Mesenchymal stem cell (in vitro differentiated cells and primary cell): Measurements from ENCODE around the gene CAMTA1.
A peak's percentile ranks its signal among the peaks of the same experiment; 100 is the strongest.

ENCODE experiments used
- DNase-seq: peaks from one replicate; pipeline ENCODE4 v3.0.0-alpha.2; 2013
- H2AFZ ChIP-seq: one replicate; pipeline ENCODE4 v1.6.1; 2013; ENCODE audit warnings: low read depth, mild to moderate bottlenecking, control low read depth, inconsistent platforms, low read length, moderate library complexity
- H2AK5ac ChIP-seq: 2 replicates; pipeline ENCODE4 v1.6.1; 2013; ENCODE audit warnings: low read length, moderate library complexity, mild to moderate bottlenecking, inconsistent platforms; ENCODE audit not compliant: severe bottlenecking
- H2BK120ac ChIP-seq: one replicate; pipeline ENCODE4 v1.6.1; 2013; ENCODE audit warnings: low read depth, mild to moderate bottlenecking, inconsistent platforms, low read length, moderate library complexity
- H2BK12ac ChIP-seq, 2 experiments: one replicate each; pipeline ENCODE4 v1.6.1; 2013; ENCODE audit warnings: inconsistent platforms in 2 of 2, low read length in 2 of 2, mild to moderate bottlenecking in 2 of 2, moderate library complexity in 2 of 2, control low read depth in 1 of 2
- H2BK15ac ChIP-seq: one replicate; pipeline ENCODE4 v1.6.1; 2013; ENCODE audit warnings: mild to moderate bottlenecking, low read depth, inconsistent platforms; ENCODE audit not compliant: poor library complexity, severe bottlenecking
- H2BK5ac ChIP-seq: 2 replicates; pipeline ENCODE4 v1.6.1; 2013; ENCODE audit warnings: low read depth, mild to moderate bottlenecking, low read length, control low read depth, inconsistent platforms; ENCODE audit not compliant: poor library complexity, severe bottlenecking
- H3K14ac ChIP-seq, 2 experiments: one replicate each; pipeline ENCODE4 v1.6.1; 2013; ENCODE audit warnings: inconsistent platforms in 2 of 2, low read length in 2 of 2, control low read depth in 1 of 2, mild to moderate bottlenecking in 1 of 2, moderate library complexity in 1 of 2
- H3K18ac ChIP-seq, 2 experiments: one replicate each; pipeline ENCODE4 v1.6.1; 2013; ENCODE audit warnings: inconsistent platforms in 2 of 2, low read length in 2 of 2, control low read depth in 1 of 2, low read depth in 1 of 2, mild to moderate bottlenecking in 1 of 2
- H3K23ac ChIP-seq, 2 experiments: one replicate each; pipeline ENCODE4 v1.6.1; 2013; ENCODE audit warnings: inconsistent platforms in 2 of 2, low read length in 2 of 2, mild to moderate bottlenecking in 2 of 2, moderate library complexity in 2 of 2, control low read depth in 1 of 2
- H3K27ac ChIP-seq: 2 replicates; pipeline ENCODE4 v1.5.1; 2013; ENCODE audit warnings: mild to moderate bottlenecking, moderate library complexity, low read length, control low read depth, inconsistent platforms; ENCODE audit not compliant: poor library complexity, severe bottlenecking
- H3K27me3 ChIP-seq, 2 experiments: 2 replicates each; pipeline versions ENCODE4 v1.6.1 to v1.7.0; 2013; ENCODE audit warnings: low read length in 2 of 2, mild to moderate bottlenecking in 2 of 2, moderate library complexity in 2 of 2, control low read depth in 1 of 2, inconsistent platforms in 1 of 2; ENCODE audit not compliant: control insufficient read depth in 1 of 2, insufficient read depth in 1 of 2
- H3K36me3 ChIP-seq, 2 experiments: 2 replicates each; pipeline versions ENCODE4 v1.6.1 to v1.7.0; 2013; ENCODE audit warnings: low read length in 2 of 2, control low read depth in 1 of 2, inconsistent platforms in 1 of 2, low read depth in 1 of 2, mild to moderate bottlenecking in 1 of 2; ENCODE audit not compliant: insufficient read depth in 2 of 2, control insufficient read depth in 1 of 2
- H3K4ac ChIP-seq, 2 experiments: one replicate each; pipeline ENCODE4 v1.6.1; 2013; ENCODE audit warnings: inconsistent platforms in 2 of 2, low read length in 2 of 2, mild to moderate bottlenecking in 2 of 2, moderate library complexity in 2 of 2, control low read depth in 1 of 2, low read depth in 1 of 2
- H3K4me1 ChIP-seq: 2 replicates; pipeline ENCODE4 v1.6.1; 2013; ENCODE audit warnings: low read depth, low read length, control low read depth; ENCODE audit not compliant: control insufficient read depth, insufficient read depth
- H3K4me2 ChIP-seq: 2 replicates; pipeline ENCODE4 v1.6.1; 2013; ENCODE audit warnings: low read length, mild to moderate bottlenecking, inconsistent platforms; ENCODE audit not compliant: poor library complexity, severe bottlenecking
- H3K4me3 ChIP-seq, 2 experiments: 2 replicates each; pipeline versions ENCODE4 v1.5.1 to v1.7.0; 2013; ENCODE audit warnings: low read length in 2 of 2, mild to moderate bottlenecking in 2 of 2, control low read depth in 1 of 2, low read depth in 1 of 2; ENCODE audit not compliant: insufficient read depth in 1 of 2
- H3K79me1 ChIP-seq: replicated peaks from 2 replicates; pipeline ENCODE4 v1.6.1; 2013; ENCODE audit warnings: mild to moderate bottlenecking, control low read depth, low read length, inconsistent platforms; ENCODE audit not compliant: poor library complexity, severe bottlenecking
- H3K9ac ChIP-seq: 2 replicates; pipeline ENCODE4 v1.7.0; 2013; ENCODE audit warnings: mild to moderate bottlenecking, low read length, moderate library complexity
- H3K9me3 ChIP-seq: 2 replicates; pipeline ENCODE4 v1.7.0; 2013; ENCODE audit warnings: mild to moderate bottlenecking, low read length; ENCODE audit not compliant: control insufficient read depth
- H4K8ac ChIP-seq: one replicate; pipeline ENCODE4 v1.6.1; 2013; ENCODE audit warnings: inconsistent platforms, mild to moderate bottlenecking, low read length, moderate library complexity
- H4K91ac ChIP-seq: one replicate; pipeline ENCODE4 v1.6.1; 2013; ENCODE audit warnings: mild to moderate bottlenecking, low read length, inconsistent platforms
- WGBS: methylation state at CpG from one replicate; pipeline ENCODE4 v1.1.7; 2013; ENCODE audit warnings: mixed read lengths; 5-methylcytosine and 5-hydroxymethylcytosine counted together

The CAMTA1 gene

DNA sequence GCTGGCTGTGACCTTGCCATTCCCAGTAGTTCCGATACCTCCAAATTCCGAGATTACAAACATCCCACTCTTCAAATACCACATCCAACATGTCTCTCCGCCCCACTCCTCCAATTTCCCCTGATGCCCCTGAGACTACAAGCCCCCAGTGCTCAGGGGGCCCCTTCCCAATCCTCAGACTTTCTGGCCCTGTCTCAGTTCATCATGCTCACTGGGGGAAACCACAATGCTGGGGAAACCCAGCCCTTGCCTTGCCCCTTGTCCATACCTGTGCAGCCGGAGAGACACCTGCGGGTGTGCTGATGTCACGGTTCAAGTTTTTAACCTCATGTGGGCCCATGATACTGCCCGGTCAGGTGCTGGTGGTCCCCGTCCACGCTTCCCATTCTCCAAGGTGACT, 226.6 kb downstream of the CAMTA1 start:
- DNase-seq, result no peak
- Histone ChIP-seq H4K8ac (no peak overlapping the region), H3K4ac (no peak overlapping the region), H2AFZ (no peak overlapping the region), H3K9me3 (no peaks in the 10 kb centered on the region), H3K4me3 (no peak overlapping the region), H3K27ac (no peak overlapping the region), H3K14ac (no peak overlapping the region), H2BK12ac (no peak overlapping the region), H3K36me3 (no peaks in the 10 kb centered on the region), H2BK15ac (no peak overlapping the region), H3K27me3 (peaks cover 20 to 47% of the 10 kb centered on the region in 2 experiments), H3K9ac (no peak overlapping the region), H3K18ac (no peak overlapping the region), H2BK5ac (no peak overlapping the region), H2AK5ac (no peak overlapping the region), H3K4me1 (no peaks in the 10 kb centered on the region), H4K91ac (no peak overlapping the region), H3K23ac (no peak overlapping the region), H2BK120ac (no peak overlapping the region), H3K4me2 (no peak overlapping the region), H3K79me1 (no peaks in the 10 kb centered on the region)
- 87% methylated on average over 9 of the region's 9 CpGs for WGBS

DNA sequence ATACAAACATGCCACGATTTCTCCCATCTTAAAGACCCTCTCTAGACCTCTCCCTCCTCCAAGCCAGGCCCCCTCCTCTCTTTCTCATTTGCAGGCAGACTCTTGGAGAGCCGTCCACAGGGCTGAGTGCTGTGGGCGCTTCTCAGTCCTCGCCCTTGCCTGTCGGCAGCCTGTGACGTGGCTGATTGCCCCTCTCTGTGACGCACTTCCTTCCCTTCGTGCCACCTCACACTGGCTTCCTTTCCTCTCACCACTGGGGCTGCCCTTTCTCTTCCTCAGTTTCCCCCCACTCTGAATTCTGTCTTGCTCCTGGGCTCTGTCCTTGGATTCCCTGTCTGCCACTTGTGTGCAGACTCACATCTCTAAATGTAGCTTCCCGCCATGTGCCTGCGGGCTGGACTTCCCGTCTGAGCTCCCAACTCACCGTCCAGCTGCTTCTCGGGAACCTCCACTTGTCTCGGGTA, 227.2 kb downstream of the CAMTA1 start:
- no peak overlapping the region for H3K14ac ChIP-seq
- H2BK5ac ChIP-seq, result no peak overlapping the region
- no peaks in the 10 kb centered on the region for H3K4me1 ChIP-seq
- no peak overlapping the region for H4K91ac ChIP-seq
- DNase-seq, result no peak
- no peak overlapping the region for H3K9ac ChIP-seq
- no peaks in the 10 kb centered on the region for H3K9me3 ChIP-seq
- no peak overlapping the region for H2AFZ ChIP-seq
- no peak overlapping the region for H3K4me2 ChIP-seq
- no peak overlapping the region for H2BK12ac ChIP-seq
- no peak overlapping the region for H4K8ac ChIP-seq
- WGBS, result 85% methylated on average over 14 of the region's 14 CpGs
- H3K27ac ChIP-seq, result no peak overlapping the region
- H3K79me1 ChIP-seq, result no peaks in the 10 kb centered on the region
- H3K36me3 ChIP-seq, result no peaks in the 10 kb centered on the region
- H3K4me3 ChIP-seq, result no peak overlapping the region
- H3K18ac ChIP-seq, result no peak overlapping the region
- no peak overlapping the region for H2AK5ac ChIP-seq
- H2BK15ac ChIP-seq, result no peak overlapping the region
- peaks cover 16 to 41% of the 10 kb centered on the region in 2 experiments for H3K27me3 ChIP-seq
- H3K4ac ChIP-seq, result no peak overlapping the region
- no peak overlapping the region for H2BK120ac ChIP-seq
- no peak overlapping the region for H3K23ac ChIP-seq

GRCh38 chr1:7013833-7014639, 228.8 kb downstream of the CAMTA1 start:
- H3K4me1 ChIP-seq, result no peaks in the 10 kb centered on the region
- no peak overlapping the region for H3K4me3 ChIP-seq
- H2AK5ac ChIP-seq, result no peak overlapping the region

DNA sequence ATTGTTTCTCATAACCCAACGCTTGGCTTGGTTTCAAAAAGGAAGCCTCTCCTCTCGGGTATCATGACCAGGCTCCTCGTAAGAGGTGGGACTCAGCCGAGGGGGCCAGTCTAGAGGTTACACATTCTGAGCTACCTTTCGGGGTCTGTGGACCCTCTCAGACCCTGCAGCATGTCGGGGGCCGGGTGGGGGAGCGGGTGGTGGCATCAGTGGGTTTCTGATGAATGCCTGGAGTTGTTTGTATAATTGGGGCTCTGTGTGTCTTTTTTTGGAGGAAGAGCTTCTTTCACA, 229.3 kb downstream of the CAMTA1 start:
- H3K36me3 ChIP-seq, result no peaks in the 10 kb centered on the region
- H3K4me1 ChIP-seq, result no peaks in the 10 kb centered on the region
- H2BK12ac ChIP-seq, result no peak overlapping the region
- H3K4me3 ChIP-seq, result no peak overlapping the region
- H3K27me3 ChIP-seq, result peaks cover 17 to 46% of the 10 kb centered on the region in 2 experiments
- no peak for DNase-seq
- no peak overlapping the region for H3K4me2 ChIP-seq
- H3K4ac ChIP-seq, result no peak overlapping the region
- H2BK15ac ChIP-seq, result peak overlapping the region; percentile 9
- no peak overlapping the region for H2AK5ac ChIP-seq
- H3K9me3 ChIP-seq, result no peaks in the 10 kb centered on the region
- H3K27ac ChIP-seq, result no peak overlapping the region
- no peak overlapping the region for H2AFZ ChIP-seq
- no peak overlapping the region for H2BK5ac ChIP-seq
- H3K79me1 ChIP-seq, result no peaks in the 10 kb centered on the region
- no peak overlapping the region for H4K91ac ChIP-seq
- no peak overlapping the region for H4K8ac ChIP-seq
- 89% methylated on average over 8 of the region's 8 CpGs for WGBS
- H3K9ac ChIP-seq, result no peak overlapping the region
- H3K18ac ChIP-seq, result no peak overlapping the region
- no peak overlapping the region for H3K23ac ChIP-seq
- no peak overlapping the region for H2BK120ac ChIP-seq
- H3K14ac ChIP-seq, result no peak overlapping the region

More at GRCh38 chr1:7013833-7014639, 228.8 kb downstream of the CAMTA1 start:
- H3K4me2 ChIP-seq, result no peak overlapping the region
- H2BK5ac ChIP-seq, result no peak overlapping the region
- no peak overlapping the region for H3K27ac ChIP-seq
- 86% methylated on average over 18 of the region's 18 CpGs for WGBS
- no peaks in the 10 kb centered on the region for H3K79me1 ChIP-seq
- H3K27me3 ChIP-seq, result peaks cover 11 to 46% of the 10 kb centered on the region in 2 experiments
- no peak overlapping the region for H4K91ac ChIP-seq
- no peaks in the 10 kb centered on the region for H3K36me3 ChIP-seq
- H2BK120ac ChIP-seq, result no peak overlapping the region
- DNase-seq, result no peak
- H3K14ac ChIP-seq, result no peak overlapping the region
- H2AFZ ChIP-seq, result no peak overlapping the region
- no peak overlapping the region for H2BK12ac ChIP-seq
- peak overlapping the region; percentile 9 for H2BK15ac ChIP-seq
- no peak overlapping the region for H3K18ac ChIP-seq
- H4K8ac ChIP-seq, result no peak overlapping the region
- no peak overlapping the region for H3K9ac ChIP-seq
- H3K4ac ChIP-seq, result no peak overlapping the region
- H3K23ac ChIP-seq, result no peak overlapping the region
- H3K9me3 ChIP-seq, result no peaks in the 10 kb centered on the region
